ENCODE measurements around the gene E2F3.

E2F3 gene

DNA sequence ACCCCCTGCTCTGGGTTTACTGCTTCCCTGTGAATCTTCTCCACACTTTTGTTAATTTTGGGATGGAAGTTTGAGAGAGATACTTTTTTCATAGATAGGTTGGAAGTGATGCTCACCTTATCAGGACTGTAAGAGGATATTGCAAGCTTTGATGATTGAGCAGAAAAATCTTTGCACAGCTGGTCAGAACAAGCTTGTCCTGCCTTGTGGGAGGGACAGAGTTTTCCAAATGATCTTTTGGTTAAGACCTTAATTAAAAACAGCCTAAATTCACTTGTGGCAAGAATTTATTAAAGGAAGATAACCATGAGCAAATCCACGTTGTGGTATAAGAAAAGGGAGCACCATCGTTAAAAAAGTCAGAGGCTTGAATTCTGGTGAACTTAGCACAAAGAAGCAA is 32.2 kb downstream of the E2F3 start:
- no peak overlapping the region for H3K4me3 ChIP-seq (ENCODE audit: low read depth, low read length)
- DNase-seq (ENCODE audit: low read depth, low spot score): no peak
- POLR2A ChIA-PET: no interaction called here
- TF ChIP-seq, protein P1, sequence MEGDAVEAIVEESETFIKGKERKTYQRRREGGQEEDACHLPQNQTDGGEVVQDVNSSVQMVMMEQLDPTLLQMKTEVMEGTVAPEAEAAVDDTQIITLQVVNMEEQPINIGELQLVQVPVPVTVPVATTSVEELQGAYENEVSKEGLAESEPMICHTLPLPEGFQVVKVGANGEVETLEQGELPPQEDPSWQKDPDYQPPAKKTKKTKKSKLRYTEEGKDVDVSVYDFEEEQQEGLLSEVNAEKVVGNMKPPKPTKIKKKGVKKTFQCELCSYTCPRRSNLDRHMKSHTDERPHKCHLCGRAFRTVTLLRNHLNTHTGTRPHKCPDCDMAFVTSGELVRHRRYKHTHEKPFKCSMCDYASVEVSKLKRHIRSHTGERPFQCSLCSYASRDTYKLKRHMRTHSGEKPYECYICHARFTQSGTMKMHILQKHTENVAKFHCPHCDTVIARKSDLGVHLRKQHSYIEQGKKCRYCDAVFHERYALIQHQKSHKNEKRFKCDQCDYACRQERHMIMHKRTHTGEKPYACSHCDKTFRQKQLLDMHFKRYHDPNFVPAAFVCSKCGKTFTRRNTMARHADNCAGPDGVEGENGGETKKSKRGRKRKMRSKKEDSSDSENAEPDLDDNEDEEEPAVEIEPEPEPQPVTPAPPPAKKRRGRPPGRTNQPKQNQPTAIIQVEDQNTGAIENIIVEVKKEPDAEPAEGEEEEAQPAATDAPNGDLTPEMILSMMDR (IDR thresholded peaks at IDR 0.05; ENCODE audit: insufficient read depth, low read length, missing control alignments): no peak
- CTCF ChIA-PET: interaction anchor here (1.2 kb wide), 1 partner anchor 29 kb away, joined by 6 read pairs; no protein-coding TSS in a partner anchor

- CTCF ChIA-PET: interaction anchor here (0.9 kb wide), 1 partner anchor 11 kb away, joined by 3 read pairs; no protein-coding TSS in a partner anchor
- TF ChIP-seq, protein P1 (IDR thresholded peaks at IDR 0.05; ENCODE audit: insufficient read depth, low read length, missing control alignments): no peak
- POLR2A ChIA-PET: no interaction called here
- H3K4me3 ChIP-seq (ENCODE audit: low read depth, low read length): no peak overlapping the region
- DNase-seq (ENCODE audit: low read depth, low spot score): no peak
Measured at GRCh38 chr6:20434766-20435165, 33.1 kb downstream of the E2F3 start.

- no peak overlapping the region for H3K4me3 ChIP-seq (ENCODE audit: low read depth, low read length)
- ChIA-PET CTCF (no interaction called here), POLR2A (no interaction called here)
- no peak for DNase-seq (ENCODE audit: low read depth, low spot score)
- TF ChIP-seq, protein P1 (IDR thresholded peaks at IDR 0.05; ENCODE audit: insufficient read depth, low read length, missing control alignments): no peak
Measured at GRCh38 chr6:20436719-20437118, 35.0 kb downstream of the E2F3 start.

GRCh38 chr6:20437639-20438038 is 36.0 kb downstream of the E2F3 start:
- TF ChIP-seq, protein P1 (IDR thresholded peaks at IDR 0.05; ENCODE audit: insufficient read depth, low read length, missing control alignments): no peak
- DNase-seq (ENCODE audit: low read depth, low spot score): no peak
- H3K4me3 ChIP-seq (ENCODE audit: low read depth, low read length): no peak overlapping the region
- CTCF ChIA-PET: no interaction called here
- POLR2A ChIA-PET: no interaction called here

DNA sequence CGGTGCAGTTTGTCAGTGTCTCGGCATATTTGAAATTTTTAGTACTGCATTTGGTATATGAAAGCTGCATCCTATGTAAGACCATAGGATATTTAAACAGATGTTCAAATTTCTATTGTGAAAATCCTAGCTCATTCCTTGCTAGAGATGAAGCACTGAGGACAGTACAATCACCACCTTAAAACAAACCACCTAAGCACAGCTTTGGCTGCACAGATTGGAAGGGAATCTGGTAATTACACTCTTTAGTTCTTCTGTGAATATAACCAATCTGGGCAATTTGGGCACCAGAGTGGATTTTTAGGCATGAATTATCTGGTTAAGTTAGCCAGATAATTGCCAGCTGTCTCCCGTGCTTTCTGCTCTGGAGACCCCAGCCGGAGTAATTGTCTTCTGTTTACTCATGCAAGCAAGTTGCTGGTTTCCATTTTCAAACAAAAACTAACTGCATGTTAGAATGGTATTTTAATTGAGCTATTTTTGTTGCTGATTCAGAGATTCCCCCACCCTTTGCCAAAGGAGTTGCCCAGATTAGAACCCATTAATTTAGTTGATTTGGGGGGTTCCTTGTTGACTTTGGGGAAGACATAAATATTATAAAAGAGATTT is 36.9 kb downstream of the E2F3 start:
- CTCF ChIA-PET: interaction anchor here (1.6 kb wide), 1 partner anchor 89 kb away, joined by 4 read pairs; no protein-coding TSS in a partner anchor
- H3K4me3 ChIP-seq (ENCODE audit: low read depth, low read length): no peak overlapping the region
- POLR2A ChIA-PET: no interaction called here
- TF ChIP-seq, protein P1 (IDR thresholded peaks at IDR 0.05; ENCODE audit: insufficient read depth, low read length, missing control alignments): no peak
- DNase-seq (ENCODE audit: low read depth, low spot score): no peak

- no peak overlapping the region for H3K4me3 ChIP-seq (ENCODE audit: low read depth, low read length)
- no peak for DNase-seq (ENCODE audit: low read depth, low spot score)
- POLR2A ChIA-PET: no interaction called here
- TF ChIP-seq, protein P1 (IDR thresholded peaks at IDR 0.05; ENCODE audit: insufficient read depth, low read length, missing control alignments): no peak
- CTCF ChIA-PET: interaction anchor here (1.6 kb wide), 1 partner anchor 88 kb away, joined by 4 read pairs; no protein-coding TSS in a partner anchor
Measured at GRCh38 chr6:20439558-20439957, 37.9 kb downstream of the E2F3 start.

Measured in AG04449 (cell line).